Prostate gland (tissue), 2 donors: ENCODE data around the gene ARMC2.

Source experiments
- CTCF ChIP-seq, 4 experiments: fragments of 200-600 bp in 2 of 4; fragments of 450-650 bp in 2 of 4; sonication (generic) in 2 of 4; IDR thresholded peaks; 1 replicate in 3 of 4; 2 replicates in 1 of 4; pipeline ENCODE4 v1.5.1; 2016 to 2019; ENCODE audit warnings: antibody characterized with exemption in 4 of 4, mild to moderate bottlenecking in 2 of 4, moderate library complexity in 2 of 4
- POLR2A ChIP-seq: fragments of 450-650 bp; IDR thresholded peaks from one replicate; pipeline ENCODE4 v1.6.1; 2016; ENCODE audit warnings: antibody characterized with exemption, mild to moderate bottlenecking
- POLR2AphosphoS5 ChIP-seq: sonication (generic); formaldehyde crosslinking; IDR thresholded peaks from one replicate; pipeline ENCODE4 v1.6.1; 2017; ENCODE audit warnings: antibody characterized with exemption

- TF ChIP-seq POLR2A (no peak), CTCF (IDR thresholded peaks at IDR 0.05) (no peak), POLR2AphosphoS5 (no peak)
Observed at GRCh38 chr6:108941281-108941680, 93.1 kb downstream of the ARMC2 start.
